ENCODE measurements around the gene ART5. TPM values are rescaled to one million over a fixed set of nuclear protein-coding genes. Genes with fewer than 3 reads are reported as not detected.

The ART5 gene
- total RNA-seq, 2 experiments from 2014 or later, result not detected

DNA sequence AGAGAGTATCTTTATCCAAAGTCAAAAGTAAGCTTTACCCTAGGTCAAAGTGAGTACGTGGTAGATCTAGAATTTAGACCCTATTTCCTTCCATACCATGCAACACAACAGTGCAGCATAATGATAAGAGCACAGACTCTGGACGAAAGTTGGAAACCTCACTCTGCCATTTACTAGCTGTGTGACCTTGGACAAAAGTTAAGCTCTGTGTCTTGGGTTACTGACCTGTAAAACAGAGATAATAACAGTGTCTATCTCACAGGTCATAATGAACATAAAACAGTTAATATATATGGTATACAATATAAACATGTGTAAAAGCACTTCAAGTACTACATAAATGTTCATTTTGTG lies 43.0 kb upstream of the ART5 start:
- TF ChIP-seq, protein P1, sequence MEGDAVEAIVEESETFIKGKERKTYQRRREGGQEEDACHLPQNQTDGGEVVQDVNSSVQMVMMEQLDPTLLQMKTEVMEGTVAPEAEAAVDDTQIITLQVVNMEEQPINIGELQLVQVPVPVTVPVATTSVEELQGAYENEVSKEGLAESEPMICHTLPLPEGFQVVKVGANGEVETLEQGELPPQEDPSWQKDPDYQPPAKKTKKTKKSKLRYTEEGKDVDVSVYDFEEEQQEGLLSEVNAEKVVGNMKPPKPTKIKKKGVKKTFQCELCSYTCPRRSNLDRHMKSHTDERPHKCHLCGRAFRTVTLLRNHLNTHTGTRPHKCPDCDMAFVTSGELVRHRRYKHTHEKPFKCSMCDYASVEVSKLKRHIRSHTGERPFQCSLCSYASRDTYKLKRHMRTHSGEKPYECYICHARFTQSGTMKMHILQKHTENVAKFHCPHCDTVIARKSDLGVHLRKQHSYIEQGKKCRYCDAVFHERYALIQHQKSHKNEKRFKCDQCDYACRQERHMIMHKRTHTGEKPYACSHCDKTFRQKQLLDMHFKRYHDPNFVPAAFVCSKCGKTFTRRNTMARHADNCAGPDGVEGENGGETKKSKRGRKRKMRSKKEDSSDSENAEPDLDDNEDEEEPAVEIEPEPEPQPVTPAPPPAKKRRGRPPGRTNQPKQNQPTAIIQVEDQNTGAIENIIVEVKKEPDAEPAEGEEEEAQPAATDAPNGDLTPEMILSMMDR (IDR thresholded peaks at IDR 0.05), result no peak
- CTCF ChIA-PET, result no interaction called here
- Mint-ChIP-seq H3K4me1 (ENCODE audit: low read depth) (no peaks in the 10 kb centered on the region), H3K4me3 (no peak overlapping the region), H3K9me3 (no peaks in the 10 kb centered on the region), H3K36me3 (ENCODE audit: low read depth) (peaks cover 89% of the 10 kb centered on the region), H3K27me3 (no peaks in the 10 kb centered on the region), H3K27ac (no peak overlapping the region)
- H3K9me3 ChIP-seq (ENCODE audit: control insufficient read depth in 1 of 2, insufficient read depth in 1 of 2, low read length in 2 of 2), result no peaks in the 10 kb centered on the region
- H3K36me3 ChIP-seq (ENCODE audit: insufficient read depth, low read length), result peaks cover 91% of the 10 kb centered on the region
- peaks cover 3% of the 10 kb centered on the region for H3K4me1 ChIP-seq (ENCODE audit: insufficient read depth, low read length)
- no peaks in the 10 kb centered on the region for H3K27me3 ChIP-seq (ENCODE audit: control insufficient read depth in 1 of 2, insufficient read depth in 2 of 2, low read length in 2 of 2)
- no peak overlapping the region for H3K4me3 ChIP-seq (ENCODE audit: low read length)
- no peak overlapping the region for H3K27ac ChIP-seq (ENCODE audit: low read depth in 1 of 2, low read length in 2 of 2)
- ATAC-seq (ENCODE audit: poor library complexity) (no peak), DNase-seq (no peak)
- POLR2A ChIA-PET, result no interaction called here
- intact Hi-C loops (cut with DNase I, micrococcal nuclease), result no loop called here

DNA sequence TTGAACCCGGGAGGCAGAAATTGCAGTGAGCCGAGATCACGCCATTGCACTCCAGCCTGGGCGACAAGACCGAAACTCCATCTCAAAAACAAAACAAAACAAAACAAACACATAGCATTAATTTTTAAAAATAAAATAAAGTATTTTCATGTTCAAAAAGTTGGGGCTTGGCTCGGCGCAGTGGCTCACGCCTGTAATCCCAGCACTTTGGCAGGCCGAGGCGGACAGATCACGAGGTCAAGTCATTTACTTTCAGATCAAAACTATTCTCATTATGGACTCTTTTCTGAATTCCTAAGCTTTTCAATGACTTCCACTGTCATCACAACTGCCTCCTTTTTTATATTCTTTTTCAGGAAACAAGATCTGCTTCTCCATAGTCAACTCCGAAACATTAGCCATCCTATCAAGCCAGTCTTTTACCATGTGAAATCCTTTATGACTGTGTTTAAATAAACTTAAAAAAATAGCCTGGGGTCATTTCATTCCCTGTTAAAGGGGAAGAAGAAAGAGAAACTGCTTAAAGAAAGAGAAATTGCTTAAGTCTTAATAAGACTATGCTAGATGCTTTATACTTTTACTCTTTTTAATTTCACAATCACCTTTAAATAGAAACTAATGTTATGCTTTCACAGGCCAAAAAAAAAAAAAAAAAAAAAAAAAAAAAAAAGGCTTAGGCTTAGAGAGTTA lies 42.5 kb upstream of the ART5 start:
- intact Hi-C loops (cut with DNase I, micrococcal nuclease), result no loop called here
- ATAC-seq (ENCODE audit: poor library complexity), result no peak
- Mint-ChIP-seq H3K4me1 (ENCODE audit: low read depth) (no peaks in the 10 kb centered on the region), H3K27ac (no peak overlapping the region), H3K27me3 (no peaks in the 10 kb centered on the region), H3K4me3 (no peak overlapping the region), H3K36me3 (ENCODE audit: low read depth) (peaks cover 92% of the 10 kb centered on the region), H3K9me3 (no peaks in the 10 kb centered on the region)
- Histone ChIP-seq H3K4me3 (ENCODE audit: low read length) (no peak overlapping the region), H3K9me3 (ENCODE audit: control insufficient read depth in 1 of 2, insufficient read depth in 1 of 2, low read length in 2 of 2) (no peaks in the 10 kb centered on the region), H3K36me3 (ENCODE audit: insufficient read depth, low read length) (peaks cover 91% of the 10 kb centered on the region), H3K27me3 (ENCODE audit: control insufficient read depth in 1 of 2, insufficient read depth in 2 of 2, low read length in 2 of 2) (no peaks in the 10 kb centered on the region), H3K4me1 (ENCODE audit: insufficient read depth, low read length) (peaks cover 3% of the 10 kb centered on the region), H3K27ac (ENCODE audit: low read depth in 1 of 2, low read length in 2 of 2) (no peak overlapping the region)
- ChIA-PET CTCF (no interaction called here), POLR2A (no interaction called here)
- DNase-seq, result no peak
- TF ChIP-seq, protein P1 (IDR thresholded peaks at IDR 0.05), result no peak

- no peak overlapping the region for H3K27ac ChIP-seq (ENCODE audit: low read depth in 1 of 2, low read length in 2 of 2)
- H3K4me1 Mint-ChIP-seq (ENCODE audit: low read depth), result no peaks in the 10 kb centered on the region
- ChIA-PET CTCF (no interaction called here), POLR2A (no interaction called here)
- H3K9me3 ChIP-seq (ENCODE audit: control insufficient read depth in 1 of 2, insufficient read depth in 1 of 2, low read length in 2 of 2), result no peaks in the 10 kb centered on the region
- TF ChIP-seq, protein P1 (IDR thresholded peaks at IDR 0.05), result no peak
- no peak overlapping the region for H3K4me3 Mint-ChIP-seq
- H3K36me3 Mint-ChIP-seq (ENCODE audit: low read depth), result peaks cover 97% of the 10 kb centered on the region
- H3K9me3 Mint-ChIP-seq, result no peaks in the 10 kb centered on the region
- peaks cover 3% of the 10 kb centered on the region for H3K4me1 ChIP-seq (ENCODE audit: insufficient read depth, low read length)
- no peaks in the 10 kb centered on the region for H3K27me3 Mint-ChIP-seq
- H3K27me3 ChIP-seq (ENCODE audit: control insufficient read depth in 1 of 2, insufficient read depth in 2 of 2, low read length in 2 of 2), result no peaks in the 10 kb centered on the region
- no peak overlapping the region for H3K27ac Mint-ChIP-seq
- H3K4me3 ChIP-seq (ENCODE audit: low read length), result no peak overlapping the region
- DNase-seq (no peak), ATAC-seq (ENCODE audit: poor library complexity) (no peak)
- intact Hi-C loops (cut with DNase I, micrococcal nuclease), result no loop called here
- peaks cover 96% of the 10 kb centered on the region for H3K36me3 ChIP-seq (ENCODE audit: insufficient read depth, low read length)
These were observed 41.2 kb upstream of the ART5 start for GRCh38 chr11:3683039-3683438.

All from CD4-positive, alpha-beta T cell (primary cell).